IMR-90 (cell line): ENCODE measurements around the gene DPCD.

ENCODE experiments used
- FOS ChIP-seq: fragments of 150-350 bp; IDR thresholded peaks from 2 replicates; pipeline ENCODE4 v1.6.1; 2016; ENCODE audit warnings: low read depth, low read length
- POLR2A ChIP-seq: IDR thresholded peaks from 2 replicates; pipeline ENCODE4 v1.6.1; 2012; ENCODE audit warnings: mild to moderate bottlenecking, low read depth, low read length
- TF ChIP-seq, protein P1 (sequence below): conservative IDR thresholded peaks from 2 replicates; pipeline ENCODE4 v1.5.1; 2012; ENCODE audit warnings: mild to moderate bottlenecking, low read depth, low read length, improper control_type of control experiment

DNA sequence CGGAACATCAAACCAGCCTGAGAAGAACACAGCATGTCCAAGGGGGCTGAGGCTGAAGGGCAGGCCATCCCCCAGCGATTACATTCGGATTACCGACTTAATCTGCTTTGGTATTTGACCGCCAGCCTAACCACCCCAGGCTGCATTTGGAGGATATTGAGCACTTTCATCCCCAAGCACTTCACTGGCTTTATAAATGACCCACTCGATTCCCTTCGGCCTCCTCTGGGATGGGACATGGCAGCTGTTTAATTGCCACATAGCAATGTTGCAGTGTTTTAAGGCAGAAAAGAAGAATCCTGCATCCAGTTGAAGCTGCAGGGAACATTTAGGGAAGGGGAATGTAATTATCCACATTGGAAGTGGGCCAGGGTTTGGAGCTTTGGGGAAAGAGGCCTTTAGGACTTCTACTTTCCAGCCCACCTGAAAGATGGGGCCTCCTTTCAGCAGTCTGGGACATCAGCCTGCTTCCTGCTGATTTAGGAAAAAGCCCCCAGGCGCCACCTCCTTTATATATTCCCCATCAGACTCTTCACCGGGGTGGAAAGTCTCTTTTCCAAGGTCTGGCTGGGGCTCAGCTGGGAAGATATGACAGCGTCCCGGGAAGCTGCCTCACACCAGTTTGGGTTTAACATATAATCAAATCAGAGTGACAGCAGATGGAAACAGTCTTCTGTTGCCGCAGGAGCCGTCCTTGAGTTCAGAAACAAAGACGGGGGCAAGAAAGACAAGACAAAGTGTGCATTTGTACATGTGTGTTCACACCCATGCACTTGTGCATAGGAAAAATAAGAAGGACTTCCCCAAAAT lies 9.2 kb downstream of the DPCD start:
- TF ChIP-seq, protein P1, sequence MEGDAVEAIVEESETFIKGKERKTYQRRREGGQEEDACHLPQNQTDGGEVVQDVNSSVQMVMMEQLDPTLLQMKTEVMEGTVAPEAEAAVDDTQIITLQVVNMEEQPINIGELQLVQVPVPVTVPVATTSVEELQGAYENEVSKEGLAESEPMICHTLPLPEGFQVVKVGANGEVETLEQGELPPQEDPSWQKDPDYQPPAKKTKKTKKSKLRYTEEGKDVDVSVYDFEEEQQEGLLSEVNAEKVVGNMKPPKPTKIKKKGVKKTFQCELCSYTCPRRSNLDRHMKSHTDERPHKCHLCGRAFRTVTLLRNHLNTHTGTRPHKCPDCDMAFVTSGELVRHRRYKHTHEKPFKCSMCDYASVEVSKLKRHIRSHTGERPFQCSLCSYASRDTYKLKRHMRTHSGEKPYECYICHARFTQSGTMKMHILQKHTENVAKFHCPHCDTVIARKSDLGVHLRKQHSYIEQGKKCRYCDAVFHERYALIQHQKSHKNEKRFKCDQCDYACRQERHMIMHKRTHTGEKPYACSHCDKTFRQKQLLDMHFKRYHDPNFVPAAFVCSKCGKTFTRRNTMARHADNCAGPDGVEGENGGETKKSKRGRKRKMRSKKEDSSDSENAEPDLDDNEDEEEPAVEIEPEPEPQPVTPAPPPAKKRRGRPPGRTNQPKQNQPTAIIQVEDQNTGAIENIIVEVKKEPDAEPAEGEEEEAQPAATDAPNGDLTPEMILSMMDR, result no peak
- TF ChIP-seq POLR2A, result no peak
- TF ChIP-seq FOS, result no peak
